ENCODE measurements around the gene PRIMA1.
"Not testable (repeated sequence)": the region's sequence is repeated elsewhere in the genome, so short reads cannot be mapped to it uniquely, and the experiment has no call there.

The PRIMA1 gene

GRCh38 chr14:93788293-93788542 is at the start of gene PRIMA1:
Gene PRIMA1, minus strand, starts transcription at chr14:93788485. Its CDS starts 767 bp downstream, at chr14:93787718.
- DNase-seq = no peak

GRCh38 chr14:93834699-93835371 is 46.5 kb upstream of the PRIMA1 start:
- no peak for DNase-seq

- no peak for DNase-seq
These were observed 44.4 kb upstream of the PRIMA1 start for GRCh38 chr14:93832665-93833064.

GRCh38 chr14:93832081-93832480 is 43.8 kb upstream of the PRIMA1 start:
- no peak for DNase-seq

GRCh38 chr14:93830753-93831461 is 42.6 kb upstream of the PRIMA1 start:
- DNase-seq = no peak

- no peak for DNase-seq
These were observed 41.7 kb upstream of the PRIMA1 start for GRCh38 chr14:93829839-93830481.

GRCh38 chr14:93825235-93825553 is 36.9 kb upstream of the PRIMA1 start:
- no peak for DNase-seq

- no peak for DNase-seq
These were observed 36.4 kb upstream of the PRIMA1 start for GRCh38 chr14:93824518-93825234.

- no peak for DNase-seq
These were observed 35.8 kb upstream of the PRIMA1 start for GRCh38 chr14:93824076-93824475.

GRCh38 chr14:93821051-93821450 is 32.8 kb upstream of the PRIMA1 start:
- DNase-seq = no peak

GRCh38 chr14:93818857-93819256 is 30.6 kb upstream of the PRIMA1 start:
- DNase-seq = no peak

- no peak for DNase-seq
These were observed 23.4 kb upstream of the PRIMA1 start for GRCh38 chr14:93811676-93812075.

- DNase-seq = no peak
These were observed 22.7 kb upstream of the PRIMA1 start for GRCh38 chr14:93811020-93811419.

GRCh38 chr14:93809491-93810420 is 21.5 kb upstream of the PRIMA1 start:
- DNase-seq = not testable (repeated sequence)

- DNase-seq = no peak
These were observed 16.4 kb upstream of the PRIMA1 start for GRCh38 chr14:93804654-93805053.

GRCh38 chr14:93803408-93804318 is 15.4 kb upstream of the PRIMA1 start:
- DNase-seq = no peak

- DNase-seq = no peak
These were observed 12.0 kb upstream of the PRIMA1 start for GRCh38 chr14:93799989-93800921.

- no peak for DNase-seq
These were observed 11.3 kb upstream of the PRIMA1 start for GRCh38 chr14:93799617-93799988.

- DNase-seq = no peak
These were observed 9.3 kb upstream of the PRIMA1 start for GRCh38 chr14:93797536-93797935.

GRCh38 chr14:93797071-93797470 is 8.8 kb upstream of the PRIMA1 start:
- no peak for DNase-seq

- DNase-seq = no peak
These were observed 6.5 kb upstream of the PRIMA1 start for GRCh38 chr14:93794756-93795155.

Measured in stimulated activated CD4-positive, alpha-beta T cell treated with anti-CD3 and anti-CD28 coated beads, Interleukin-4, amount 100 ng/mL, for 1 hour (primary cell).